Left cardiac atrium (tissue), 4 donors: ENCODE results near the gene MSLN. TPM values are rescaled to one million over a fixed set of nuclear protein-coding genes. Genes with fewer than 3 reads are reported as not detected.
"Not testable (repeated sequence)": the region's sequence is repeated elsewhere in the genome, so short reads cannot be mapped to it uniquely, and the experiment has no call there.

Experiments
- ATAC-seq, 2 donors: fragments of 200-7000 bp; cut with Tn5 transposase; one replicate each; pipeline ENCODE4 v1.9.1; 2020; ENCODE audit warnings: mild to moderate bottlenecking in 2 of 2, moderate library complexity in 2 of 2
- DNase-seq: peaks from one replicate; pipeline ENCODE4 v3.0.0-alpha.2; 2020
- intact Hi-C, 2 donors: fragments of 100-400 bp; cut with DNase I; formaldehyde crosslinking; loops; one replicate each; pipeline versions ENCODE4 v1.14.1 to v1.15.1; 2022 to 2023
- total RNA-seq, 2 donors: library from RNA; stranded (reverse); fragmentation: NEBNext Ultra II Directional; extraction: Animal tissue kit (Norgen Biotek cat#: 25700); gene quantifications; one replicate each; pipeline ENCODE4 v1.2.1, GENCODE V29; 2021
- donor health status: DM: no; HTN: yes; CAD: no.
- donor health status: DM: no; HTN: yes; CAD: no; lungs with severe emphysema.
- donor health status: DM: yes; HTN: yes; CAD: no.
- donor health status: Dilated cardiomyopathy.

Gene MSLN
- total RNA-seq, 2 donors from 2014 or later = 12.6 to 13.0 TPM

GRCh38 chr16:746637-747036 lies 13.9 kb upstream of the MSLN start:
- ATAC-seq (no peak), DNase-seq (no peak)
- intact Hi-C loops = no loop called here

- DNase-seq (no peak), ATAC-seq (no peak)
- intact Hi-C loops = no loop called here
These were observed 12.4 kb upstream of the MSLN start for GRCh38 chr16:747978-748746.

DNA sequence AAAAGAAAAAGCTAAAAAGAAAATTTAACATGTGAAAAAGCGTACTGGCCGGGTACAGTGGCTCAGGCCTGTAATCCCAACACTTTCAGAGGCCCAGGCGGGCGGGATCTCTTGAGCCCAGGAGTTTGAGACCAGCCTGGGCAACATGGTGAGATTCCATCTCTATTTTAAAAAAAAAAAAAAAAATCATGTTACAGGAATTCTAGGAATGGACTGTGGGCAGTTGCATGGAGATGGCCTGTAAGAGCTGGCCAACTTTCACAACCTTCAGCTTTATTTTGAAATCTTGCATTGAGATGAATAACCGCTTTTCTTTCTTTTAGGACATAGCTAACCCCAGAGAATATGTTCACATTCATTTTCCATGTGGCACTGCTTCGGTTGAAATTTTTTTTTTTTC lies 11.5 kb upstream of the MSLN start:
- intact Hi-C loops = no loop called here
- DNase-seq (no peak), ATAC-seq (peak; percentile 39 to 70)

GRCh38 chr16:750485-750884 lies 10.0 kb upstream of the MSLN start:
- DNase-seq (no peak), ATAC-seq (no peak)
- intact Hi-C loops = no loop called here

DNA sequence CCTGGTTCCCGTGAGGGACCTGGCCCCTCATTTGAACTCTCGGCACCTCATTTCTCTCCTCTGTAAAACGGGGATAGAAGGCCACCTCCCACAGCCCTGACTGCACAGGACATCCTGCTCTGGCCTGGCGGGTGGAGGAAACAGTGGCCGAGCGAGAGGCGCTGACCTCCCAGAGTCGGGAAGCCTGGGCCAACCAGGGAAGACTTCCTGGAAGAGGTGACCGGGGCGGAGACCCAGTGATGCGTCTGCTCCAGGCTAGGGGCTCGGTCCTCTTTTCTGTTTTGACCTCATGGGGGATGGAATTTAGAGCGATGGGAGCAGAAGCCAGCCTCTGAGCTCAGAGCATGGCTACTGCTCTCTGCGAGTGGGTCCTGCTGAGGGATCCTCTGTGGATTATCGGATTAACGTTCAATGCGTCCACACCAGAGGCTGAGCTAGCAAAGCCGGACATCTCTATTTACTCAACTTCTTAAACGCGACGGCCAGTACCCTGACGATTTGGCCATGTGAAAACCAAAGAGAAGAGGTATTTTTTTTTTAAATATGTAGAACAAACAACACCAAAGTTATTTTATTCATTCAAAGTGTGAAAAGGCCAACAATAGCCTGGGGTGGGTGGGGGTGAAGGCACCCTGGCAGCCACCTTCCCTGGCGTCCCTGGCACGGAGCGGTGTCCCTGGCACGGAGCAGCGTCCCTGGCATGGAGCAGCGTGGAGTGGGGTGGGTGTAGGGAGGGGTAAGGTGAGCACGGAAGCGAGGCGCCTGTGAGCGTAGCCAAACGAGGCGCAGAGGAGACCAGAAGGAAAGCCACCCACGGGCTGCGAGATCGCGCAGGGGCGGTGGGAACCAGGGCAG lies 9.2 kb upstream of the MSLN start:
- DNase-seq (no peak), ATAC-seq (peak; percentile 57 to 87)
- intact Hi-C loops = no loop called here

GRCh38 chr16:752007-752312 lies 8.6 kb upstream of the MSLN start:
- intact Hi-C loops = no loop called here
- no peak for ATAC-seq
- no peak for DNase-seq

DNA sequence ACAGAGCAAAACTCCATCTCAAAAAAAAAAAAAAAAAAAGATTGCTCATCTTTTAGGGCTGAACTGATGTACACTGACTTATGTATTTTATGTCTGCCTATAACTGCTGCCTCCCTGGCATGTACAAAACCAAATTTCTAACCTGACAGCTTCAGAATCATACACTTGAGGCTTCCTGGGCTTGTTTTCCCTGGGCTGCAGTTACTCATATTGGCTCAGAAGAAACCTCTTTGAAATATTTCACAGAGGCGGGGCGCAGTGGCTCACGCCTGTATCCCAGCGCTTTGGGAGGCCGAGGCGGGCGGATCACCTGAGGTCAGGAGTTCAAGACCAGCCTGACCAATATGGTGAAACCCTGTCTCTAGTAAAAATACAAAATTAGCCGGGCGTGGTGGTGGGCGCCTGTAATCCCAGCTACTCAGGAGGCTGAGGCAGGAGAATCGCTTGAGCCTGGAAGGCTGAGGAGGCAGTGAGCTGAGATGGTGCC lies 6.4 kb upstream of the MSLN start:
- ATAC-seq, intact Hi-C loops, DNase-seq: not testable (repeated sequence)

DNA sequence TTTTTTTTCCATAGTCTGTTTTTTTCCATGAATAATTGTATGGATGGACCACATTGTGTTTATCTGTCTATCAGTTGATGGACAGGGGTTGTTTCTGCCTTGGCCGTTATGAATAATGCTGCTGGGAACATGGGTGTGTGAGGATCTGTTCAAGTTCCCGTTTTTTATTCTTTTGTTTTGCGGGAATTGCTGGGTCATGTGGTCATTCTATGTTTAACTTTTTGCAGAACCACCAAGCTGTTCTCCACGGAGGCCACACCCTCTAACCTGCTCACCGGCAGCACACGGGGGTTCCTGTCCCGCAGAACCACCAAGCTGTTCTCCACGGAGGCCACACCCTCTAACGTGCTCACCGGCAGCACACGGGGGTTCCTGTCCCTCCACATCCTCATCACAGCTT lies 5.9 kb upstream of the MSLN start:
- DNase-seq (no peak), ATAC-seq (peak in 1 of 2 donors; percentile 31)
- intact Hi-C loops = no loop called here

GRCh38 chr16:756428-756827 lies 4.1 kb upstream of the MSLN start:
- DNase-seq (no peak), ATAC-seq (no peak)
- intact Hi-C loops = no loop called here

GRCh38 chr16:759110-759910 lies 1.2 kb upstream of the MSLN start:
- intact Hi-C loops = no loop called here
- DNase-seq = no peak
- ATAC-seq = no peak

- DNase-seq (no peak), ATAC-seq (peak; percentile 28 to 64)
- intact Hi-C loops = no loop called here
These were observed 469 bp upstream of the MSLN start for GRCh38 chr16:760065-760464.

DNA sequence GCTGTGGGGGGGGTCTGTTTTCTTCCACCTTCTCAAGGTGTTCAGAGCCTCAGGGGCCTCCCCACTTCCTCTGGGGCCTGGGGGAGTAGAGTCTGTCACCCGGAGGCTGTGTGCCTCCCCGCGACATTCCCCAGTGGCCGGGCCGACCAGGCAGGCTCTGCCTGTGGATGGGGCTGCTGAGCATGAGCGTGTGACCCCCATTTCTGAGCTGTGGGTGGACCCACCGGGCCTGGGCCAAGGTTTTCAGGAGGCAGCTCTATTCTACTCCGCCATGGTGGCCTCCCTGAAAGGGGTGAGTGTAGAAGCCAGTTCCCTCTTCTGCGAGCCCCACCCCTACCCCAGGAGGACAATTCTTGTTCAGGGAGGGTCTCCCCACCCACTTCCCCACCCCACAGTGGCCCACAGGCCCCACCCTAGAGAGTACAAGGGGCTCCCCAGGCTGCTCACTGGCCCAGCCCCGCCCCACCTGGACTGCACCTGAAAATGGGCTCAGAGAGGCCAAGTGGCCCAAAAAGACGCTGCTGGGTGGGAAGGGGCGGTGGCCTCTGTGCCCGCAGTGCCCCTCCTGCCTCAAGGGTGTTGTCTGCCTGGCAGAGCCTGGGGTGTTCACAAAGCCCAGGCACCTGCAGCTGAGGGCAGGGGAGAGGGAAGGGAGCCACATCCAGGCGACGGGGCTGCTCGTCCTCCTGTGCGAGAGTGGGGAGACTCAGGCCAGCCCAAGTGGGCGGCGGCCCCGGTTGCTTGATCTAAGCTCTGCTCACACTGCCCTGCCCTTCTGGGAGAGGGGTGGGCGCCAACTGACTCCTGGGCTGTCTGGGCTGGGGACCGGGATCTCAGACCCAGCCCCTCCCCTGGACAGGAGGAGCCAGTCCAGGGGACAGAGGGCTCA lies 1.3 kb downstream of the MSLN start:
- no peak for ATAC-seq
- intact Hi-C loops = no loop called here
- DNase-seq = no peak

DNA sequence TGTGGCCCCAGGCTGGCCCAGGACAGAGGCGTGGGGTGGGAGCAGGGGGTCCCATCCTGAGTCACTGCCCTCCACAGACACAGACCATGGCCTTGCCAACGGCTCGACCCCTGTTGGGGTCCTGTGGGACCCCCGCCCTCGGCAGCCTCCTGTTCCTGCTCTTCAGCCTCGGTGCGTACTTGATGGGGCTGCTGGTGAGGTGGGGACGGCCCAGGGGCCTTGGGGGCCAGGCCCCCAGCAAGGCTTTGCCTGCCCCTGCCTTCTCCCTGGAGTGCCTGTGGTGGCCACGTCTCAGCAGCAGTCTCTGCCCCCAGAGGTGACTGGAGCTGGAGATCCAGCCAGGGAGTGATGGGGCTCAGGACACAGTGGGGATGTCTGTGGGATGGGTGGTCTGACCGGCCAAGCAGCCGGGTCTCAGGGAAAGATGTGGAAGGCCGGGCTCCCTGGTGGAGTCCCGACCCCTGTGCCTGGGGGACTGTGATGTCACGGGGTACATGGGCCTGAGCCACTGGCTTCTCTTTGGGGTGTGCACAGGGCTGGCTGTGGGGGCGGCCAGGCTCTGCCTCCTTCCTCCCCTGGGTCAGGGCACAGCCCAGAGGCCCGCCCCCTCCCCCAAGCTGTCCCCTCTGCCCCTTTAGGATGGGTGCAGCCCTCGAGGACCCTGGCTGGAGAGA lies 2.2 kb downstream of the MSLN start:
- no peak for DNase-seq
- ATAC-seq = no peak
- intact Hi-C loops = no loop called here

DNA sequence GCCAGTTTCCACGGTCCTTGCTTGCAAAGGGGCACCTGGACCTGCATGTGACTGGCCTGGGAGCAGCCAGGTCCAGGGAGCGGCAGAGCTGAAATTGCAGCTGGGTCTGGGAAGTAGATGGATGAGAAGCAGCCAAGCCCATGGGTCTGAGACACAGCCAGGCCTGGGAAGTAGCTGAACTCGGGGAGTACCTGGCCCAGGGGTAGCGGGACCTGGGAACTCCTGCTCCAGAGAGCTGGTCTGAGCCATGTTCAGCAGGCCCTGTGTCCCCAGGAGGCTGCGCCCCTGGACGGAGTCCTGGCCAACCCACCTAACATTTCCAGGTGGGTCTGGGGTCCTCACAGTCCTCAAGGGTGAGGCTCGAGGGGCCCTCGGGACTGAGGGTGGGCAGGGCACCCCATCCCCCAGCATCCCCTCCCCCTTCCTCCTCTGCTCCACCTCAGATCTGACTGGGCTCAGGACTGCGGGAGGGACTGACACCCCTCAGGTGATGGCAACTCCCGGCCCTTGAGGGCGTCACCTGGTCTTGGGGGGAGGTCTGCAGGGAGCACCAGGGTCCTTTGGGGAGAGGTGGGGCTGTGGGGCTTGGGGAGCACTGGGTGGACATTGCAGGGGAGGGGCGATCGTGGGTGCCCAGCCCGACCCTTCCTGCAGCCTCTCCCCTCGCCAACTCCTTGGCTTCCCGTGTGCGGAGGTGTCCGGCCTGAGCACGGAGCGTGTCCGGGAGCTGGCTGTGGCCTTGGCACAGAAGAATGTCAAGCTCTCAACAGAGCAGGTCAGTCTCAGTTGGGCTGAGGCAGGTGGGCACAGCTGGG lies 3.0 kb downstream of the MSLN start:
- DNase-seq = no peak
- intact Hi-C loops = no loop called here
- ATAC-seq = no peak

DNA sequence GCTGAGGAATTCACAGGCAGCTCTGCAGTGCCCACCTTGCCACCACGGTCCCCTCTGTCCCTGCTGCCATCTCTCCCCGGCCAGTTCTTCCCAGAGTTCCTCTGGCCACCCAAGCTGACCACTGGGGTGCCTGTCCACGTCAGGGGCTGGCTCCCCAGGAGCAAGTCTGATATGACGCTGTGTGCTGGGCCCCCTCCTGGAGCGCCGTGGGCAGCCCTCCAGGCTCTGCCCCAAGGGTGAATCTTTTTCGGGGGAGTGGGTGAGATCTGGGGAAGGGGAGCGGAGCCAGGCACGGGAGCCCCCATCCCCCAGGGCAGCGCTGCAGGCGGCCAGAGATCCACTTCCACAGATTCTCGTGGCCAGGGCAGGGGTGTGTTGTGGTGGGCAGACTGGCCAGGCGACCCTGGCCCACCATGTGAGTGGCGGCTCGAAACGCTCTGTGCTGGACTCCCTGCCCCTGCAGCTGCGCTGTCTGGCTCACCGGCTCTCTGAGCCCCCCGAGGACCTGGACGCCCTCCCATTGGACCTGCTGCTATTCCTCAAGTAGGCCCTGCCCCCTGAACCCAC lies 3.7 kb downstream of the MSLN start:
- ATAC-seq (no peak), DNase-seq (no peak)
- intact Hi-C loops = no loop called here

DNA sequence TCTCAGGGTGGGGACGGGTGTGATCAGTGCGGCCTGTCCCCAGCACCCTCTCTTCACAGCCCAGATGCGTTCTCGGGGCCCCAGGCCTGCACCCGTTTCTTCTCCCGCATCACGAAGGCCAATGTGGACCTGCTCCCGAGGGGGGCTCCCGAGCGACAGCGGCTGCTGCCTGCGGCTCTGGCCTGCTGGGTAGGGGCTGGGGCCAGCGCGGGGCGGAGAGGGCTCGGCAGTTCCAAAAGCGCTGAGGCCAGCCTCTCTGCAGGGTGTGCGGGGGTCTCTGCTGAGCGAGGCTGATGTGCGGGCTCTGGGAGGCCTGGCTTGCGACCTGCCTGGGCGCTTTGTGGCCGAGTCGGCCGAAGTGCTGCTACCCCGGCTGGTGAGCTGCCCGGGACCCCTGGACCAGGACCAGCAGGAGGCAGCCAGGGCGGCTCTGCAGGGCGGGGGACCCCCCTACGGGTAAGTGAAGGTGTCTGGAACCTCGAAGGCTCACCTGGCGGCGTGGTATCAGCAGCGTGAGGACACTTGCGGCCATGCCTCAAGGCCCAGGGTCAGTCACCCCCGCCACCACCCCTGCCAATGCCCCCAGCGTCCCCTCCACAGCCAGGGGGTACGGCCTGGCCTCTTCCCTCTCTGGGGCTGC lies 4.4 kb downstream of the MSLN start:
- ATAC-seq (no peak), DNase-seq (no peak)
- intact Hi-C loops = no loop called here

DNA sequence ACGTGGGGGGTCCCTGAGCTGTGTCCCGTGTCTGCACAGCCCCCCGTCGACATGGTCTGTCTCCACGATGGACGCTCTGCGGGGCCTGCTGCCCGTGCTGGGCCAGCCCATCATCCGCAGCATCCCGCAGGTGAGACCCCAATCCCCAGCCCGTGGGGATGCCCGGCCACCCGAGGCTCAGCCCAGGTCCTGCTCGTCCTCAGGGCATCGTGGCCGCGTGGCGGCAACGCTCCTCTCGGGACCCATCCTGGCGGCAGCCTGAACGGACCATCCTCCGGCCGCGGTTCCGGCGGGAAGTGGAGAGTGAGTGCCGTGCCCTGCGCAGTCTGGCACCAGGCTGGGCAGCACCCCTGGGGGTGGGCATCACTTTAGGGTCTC lies 4.9 kb downstream of the MSLN start:
- DNase-seq = no peak
- intact Hi-C loops = no loop called here
- no peak for ATAC-seq
